ENCODE measurements around the gene ZNF506. TPM values are rescaled to one million over a fixed set of nuclear protein-coding genes. Genes with fewer than 3 reads are reported as not detected.

The ZNF506 gene
- total RNA-seq, 1 experiment from 2014 or later, result 3.0 TPM

- no peak overlapping the region for H2BK5ac ChIP-seq (ENCODE audit: insufficient read length, low read length)
- no peak for DNase-seq
- no peak overlapping the region for H3K23ac ChIP-seq (ENCODE audit: insufficient read length, low read depth, low read length)
- no peaks in the 10 kb centered on the region for H3K4me1 Mint-ChIP-seq
- no peaks in the 10 kb centered on the region for H3K4me1 ChIP-seq (ENCODE audit: insufficient read depth, low read length)
- no peak overlapping the region for H3K9ac ChIP-seq (ENCODE audit: extremely low read depth, insufficient read length, low read length)
- H3K4me2 ChIP-seq (ENCODE audit: insufficient read depth, insufficient read length, low read length), result no peak overlapping the region
- H3K9me3 Mint-ChIP-seq, result peaks cover 29 to 44% of the 10 kb centered on the region in 2 experiments
- no peak overlapping the region for H3K4me3 Mint-ChIP-seq
- H2AK5ac ChIP-seq (ENCODE audit: insufficient read length, low read length), result no peak overlapping the region
- no peak overlapping the region for H3T11ph ChIP-seq (ENCODE audit: low read length)
- WGBS (ENCODE audit: extremely low coverage, insufficient read length, low lambda C conversion rate), result no CpG with 5 or more reads among the region's 13 CpGs
- H4K20me1 ChIP-seq (ENCODE audit: control insufficient read depth, insufficient read depth, insufficient read length), result peaks cover 2% of the 10 kb centered on the region
- no peak overlapping the region for H2AFZ ChIP-seq (ENCODE audit: low read length)
- H4K91ac ChIP-seq (ENCODE audit: insufficient read length, low read depth, low read length), result no peak overlapping the region
- H3K79me1 ChIP-seq (ENCODE audit: insufficient read depth, low read depth, low read length, poor library complexity, severe bottlenecking), result no peaks in the 10 kb centered on the region
- no peaks in the 10 kb centered on the region for H3K79me2 ChIP-seq (ENCODE audit: insufficient read depth, low read length)
- H3K9me3 ChIP-seq (ENCODE audit: control insufficient read depth, low read depth, low read length), result no peaks in the 10 kb centered on the region
- H3K27me3 ChIP-seq (ENCODE audit: insufficient read depth, low read length), result no peaks in the 10 kb centered on the region
- no peak overlapping the region for H4K5ac ChIP-seq (ENCODE audit: insufficient read length, low read depth, low read length)
- H3K27me3 Mint-ChIP-seq (ENCODE audit: low read depth), result peaks cover 23% of the 10 kb centered on the region
- H2BK12ac ChIP-seq (ENCODE audit: insufficient read length, low read depth, low read length), result no peak overlapping the region
- H3K27ac ChIP-seq (ENCODE audit: insufficient read length, low read depth, low read length), result no peak overlapping the region
- no peak overlapping the region for H3K4ac ChIP-seq (ENCODE audit: low read depth, low read length)
- no peak overlapping the region for H2BK15ac ChIP-seq (ENCODE audit: low read depth, low read length)
- H4K8ac ChIP-seq (replicated peaks; ENCODE audit: insufficient read length, low read depth, low read length), result no peak overlapping the region
- H3K18ac ChIP-seq (ENCODE audit: insufficient read length, low read depth, low read length), result no peak overlapping the region
- TF ChIP-seq, protein P1, sequence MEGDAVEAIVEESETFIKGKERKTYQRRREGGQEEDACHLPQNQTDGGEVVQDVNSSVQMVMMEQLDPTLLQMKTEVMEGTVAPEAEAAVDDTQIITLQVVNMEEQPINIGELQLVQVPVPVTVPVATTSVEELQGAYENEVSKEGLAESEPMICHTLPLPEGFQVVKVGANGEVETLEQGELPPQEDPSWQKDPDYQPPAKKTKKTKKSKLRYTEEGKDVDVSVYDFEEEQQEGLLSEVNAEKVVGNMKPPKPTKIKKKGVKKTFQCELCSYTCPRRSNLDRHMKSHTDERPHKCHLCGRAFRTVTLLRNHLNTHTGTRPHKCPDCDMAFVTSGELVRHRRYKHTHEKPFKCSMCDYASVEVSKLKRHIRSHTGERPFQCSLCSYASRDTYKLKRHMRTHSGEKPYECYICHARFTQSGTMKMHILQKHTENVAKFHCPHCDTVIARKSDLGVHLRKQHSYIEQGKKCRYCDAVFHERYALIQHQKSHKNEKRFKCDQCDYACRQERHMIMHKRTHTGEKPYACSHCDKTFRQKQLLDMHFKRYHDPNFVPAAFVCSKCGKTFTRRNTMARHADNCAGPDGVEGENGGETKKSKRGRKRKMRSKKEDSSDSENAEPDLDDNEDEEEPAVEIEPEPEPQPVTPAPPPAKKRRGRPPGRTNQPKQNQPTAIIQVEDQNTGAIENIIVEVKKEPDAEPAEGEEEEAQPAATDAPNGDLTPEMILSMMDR (conservative IDR thresholded peaks at IDR 0.05), result no peak
- H2BK120ac ChIP-seq (ENCODE audit: low read depth, low read length, poor library complexity, severe bottlenecking), result no peak overlapping the region
- no peak overlapping the region for H3K14ac ChIP-seq (ENCODE audit: insufficient read depth, low read length)
- H3K36me3 Mint-ChIP-seq (ENCODE audit: insufficient read depth in 1 of 3, low read depth in 3 of 3), result peaks cover 0 to 5% (median 4%) of the 10 kb centered on the region in 3 experiments; a peak in 3 of 7 replicates
- no peak overlapping the region; a peak in 1 of 7 replicates for H3K27ac Mint-ChIP-seq
- no peak overlapping the region for H2BK20ac ChIP-seq (ENCODE audit: low read depth, low read length, poor library complexity, severe bottlenecking)
- no peaks in the 10 kb centered on the region for H3K23me2 ChIP-seq (ENCODE audit: insufficient read length, low read depth, low read length, poor library complexity, severe bottlenecking)
- H3K56ac ChIP-seq (ENCODE audit: insufficient read length, low read depth, low read length), result no peak overlapping the region
These were observed 72.2 kb downstream of the ZNF506 start for GRCh38 chr19:19749117-19749907.
